ENCODE measurements around the gene RELA. TPM values are rescaled to one million over a fixed set of nuclear protein-coding genes. Genes with fewer than 3 reads are reported as not detected.

The RELA gene
- total and polyA plus RNA-seq, 2 donors (not counting 1 experiment from before 2014, with no cell fraction given) = 124 to 154 TPM

- WGBS (ENCODE audit: insufficient coverage) = 94% methylated on average over 10 of the region's 14 CpGs
- Histone ChIP-seq H3K4me1 (ENCODE audit: control insufficient read depth in 2 of 2, insufficient read depth in 2 of 2, low read length in 2 of 2) (peaks cover 22 to 41% of the 10 kb centered on the region in 2 donors), H3K9me3 (ENCODE audit: control extremely low read depth in 1 of 3, control insufficient read depth in 2 of 3, insufficient read depth in 1 of 3, low read length in 2 of 3) (no peaks in the 10 kb centered on the region), H3K27me3 (replicated peaks in 1 of 4; ENCODE audit: control extremely low read depth in 1 of 4, control insufficient read depth in 3 of 4, insufficient read depth in 4 of 4, low read length in 3 of 4) (no peaks in the 10 kb centered on the region), H3K4me3 (ENCODE audit: control extremely low read depth in 1 of 5, extremely low read depth in 1 of 5, insufficient read depth in 1 of 5, low read depth in 2 of 5, low read length in 4 of 5) (no peak overlapping the region), H3K27ac (ENCODE audit: low read length in 2 of 2) (peak overlapping the region in 1 of 2 donors; percentile 90), H4K20me1 (ENCODE audit: control insufficient read depth, insufficient read depth, low read length, poor library complexity, severe bottlenecking) (peaks cover 64% of the 10 kb centered on the region), H3K9ac (ENCODE audit: low read length) (no peak overlapping the region), H3K36me3 (replicated peaks in 1 of 2; ENCODE audit: control extremely low read depth in 1 of 2, control insufficient read depth in 1 of 2, extremely low read depth in 1 of 2, insufficient read depth in 2 of 2, low read length in 1 of 2) (peaks cover 0 to 84% of the 10 kb centered on the region in 2 experiments), H3K4me2 (replicated peaks; ENCODE audit: low read depth, low read length, poor library complexity, severe bottlenecking) (no peak overlapping the region), H2AFZ (ENCODE audit: insufficient read depth, low read depth, low read length, poor library complexity, severe bottlenecking) (no peak overlapping the region), H3K79me2 (ENCODE audit: control insufficient read depth, insufficient read depth, low read length) (peaks cover 4% of the 10 kb centered on the region)
- intact Hi-C loops (cut with micrococcal nuclease) = no loop called here
- ChIA-PET POLR2A (interaction anchor here (0.7 to 4.8 kb wide), 4 partner anchors 8 to 250 kb away, joined by 3 to 116 read pairs (median 30); partner anchors contain the start of genes RELA and SIPA1), CTCF (interaction anchor here (0.6 to 5.0 kb wide), 5 partner anchors 9 to 51 kb away, joined by 4 to 50 read pairs (median 18); partner anchors contain the start of genes RELA and SIPA1)
- H3K9me3 Mint-ChIP-seq (ENCODE audit: insufficient read depth) = no peaks in the 10 kb centered on the region
- peak overlapping the region; percentile 29 for H3K4me3 Mint-ChIP-seq
- peaks cover 62% of the 10 kb centered on the region for H3K4me1 Mint-ChIP-seq
- no peaks in the 10 kb centered on the region for H3K27me3 Mint-ChIP-seq
- TF ChIP-seq EZH2 (IDR thresholded peaks at IDR 0.05; ENCODE audit: borderline replicate concordance, insufficient read depth, low read depth, low read length, poor library complexity, severe bottlenecking) = no peak
- TF ChIP-seq CTCF (IDR thresholded peaks at IDR 0.05) = no peak
- H3K27ac Mint-ChIP-seq = peak overlapping the region; percentile 79
- no peak for ATAC-seq (ENCODE audit: low read depth)
- DNase-seq = peak; percentile 45
Measured at GRCh38 chr11:65654375-65655349, 8.1 kb downstream of the RELA start.

All from B cell (primary cell).